ENCODE data around the gene MAP1LC3B. TPM values are rescaled to one million over a fixed set of nuclear protein-coding genes. Genes with fewer than 3 reads are reported as not detected.

The MAP1LC3B gene
- total RNA-seq, result 141 and 145 TPM in 2 replicates
- long read RNA-seq, transcript MAP1LC3B-201 (4 exons, 2,688 nt), result major isoform, 1,696 of 1,808 reads
- long read RNA-seq, partial matches to known transcripts, result 27 of 1,808 reads
- long read RNA-seq, other reads (novel, unspliced or antisense), result 83 of 1,808 reads

DNA sequence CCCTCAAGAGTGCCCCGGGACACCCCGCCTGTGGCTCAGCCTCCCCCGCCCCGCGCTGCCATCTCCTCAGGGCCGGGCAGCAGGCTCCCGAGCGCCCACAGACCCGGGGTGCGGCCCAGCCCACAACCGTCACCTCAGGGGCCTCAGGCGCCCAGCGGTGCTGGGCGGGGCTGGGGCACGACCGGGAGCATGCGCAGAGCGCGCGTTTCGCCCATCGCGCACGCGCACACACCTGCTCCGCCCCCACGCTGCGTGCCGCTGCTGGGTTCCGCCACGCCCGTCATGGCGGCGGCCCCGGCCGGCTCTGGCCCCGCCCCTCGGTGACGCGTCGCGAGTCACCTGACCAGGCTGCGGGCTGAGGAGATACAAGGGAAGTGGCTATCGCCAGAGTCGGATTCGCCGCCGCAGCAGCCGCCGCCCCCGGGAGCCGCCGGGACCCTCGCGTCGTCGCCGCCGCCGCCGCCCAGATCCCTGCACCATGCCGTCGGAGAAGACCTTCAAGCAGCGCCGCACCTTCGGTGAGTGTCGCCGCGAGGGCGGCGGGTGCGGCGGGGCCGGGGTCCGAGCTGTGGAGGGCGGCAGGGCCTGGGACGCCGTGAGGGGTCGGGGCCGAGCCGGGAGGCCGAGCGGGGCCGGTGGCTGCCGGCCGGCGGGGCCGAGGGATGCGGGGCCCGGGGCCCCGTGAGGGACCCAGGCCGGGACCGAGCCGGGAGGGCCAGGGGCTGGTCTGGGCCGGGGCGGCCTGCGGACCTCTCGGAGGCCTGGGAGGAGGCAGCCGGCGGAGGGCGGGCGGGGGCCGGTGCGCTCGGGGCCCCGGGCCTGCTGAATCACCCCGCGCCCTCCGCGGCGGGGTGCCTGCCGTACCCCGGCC is at the start of gene MAP1LC3B:
Gene MAP1LC3B (plus strand): TSS at position 387 of the 871 bp plus-strand sequence. CDS start 92 bp downstream, at position 479.
- Mint-ChIP-seq H3K4me1 (ENCODE audit: unreplicated experiment) (peaks cover 50% of the 10 kb centered on the region), H3K4me3 (ENCODE audit: unreplicated experiment) (peak within 1 kb of the TSS; percentile 90), H3K36me3 (ENCODE audit: unreplicated experiment) (no peaks in the 10 kb centered on the region), H3K9me3 (ENCODE audit: unreplicated experiment) (no peaks in the 10 kb centered on the region), H3K27me3 (ENCODE audit: unreplicated experiment) (no peaks in the 10 kb centered on the region), H3K27ac (ENCODE audit: unreplicated experiment) (peak within 1 kb of the TSS; percentile 92)
- DNase-seq (ENCODE audit: extremely low spot score, unreplicated experiment), result peak; percentile 100
- TF ChIP-seq, protein P1, sequence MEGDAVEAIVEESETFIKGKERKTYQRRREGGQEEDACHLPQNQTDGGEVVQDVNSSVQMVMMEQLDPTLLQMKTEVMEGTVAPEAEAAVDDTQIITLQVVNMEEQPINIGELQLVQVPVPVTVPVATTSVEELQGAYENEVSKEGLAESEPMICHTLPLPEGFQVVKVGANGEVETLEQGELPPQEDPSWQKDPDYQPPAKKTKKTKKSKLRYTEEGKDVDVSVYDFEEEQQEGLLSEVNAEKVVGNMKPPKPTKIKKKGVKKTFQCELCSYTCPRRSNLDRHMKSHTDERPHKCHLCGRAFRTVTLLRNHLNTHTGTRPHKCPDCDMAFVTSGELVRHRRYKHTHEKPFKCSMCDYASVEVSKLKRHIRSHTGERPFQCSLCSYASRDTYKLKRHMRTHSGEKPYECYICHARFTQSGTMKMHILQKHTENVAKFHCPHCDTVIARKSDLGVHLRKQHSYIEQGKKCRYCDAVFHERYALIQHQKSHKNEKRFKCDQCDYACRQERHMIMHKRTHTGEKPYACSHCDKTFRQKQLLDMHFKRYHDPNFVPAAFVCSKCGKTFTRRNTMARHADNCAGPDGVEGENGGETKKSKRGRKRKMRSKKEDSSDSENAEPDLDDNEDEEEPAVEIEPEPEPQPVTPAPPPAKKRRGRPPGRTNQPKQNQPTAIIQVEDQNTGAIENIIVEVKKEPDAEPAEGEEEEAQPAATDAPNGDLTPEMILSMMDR (IDR thresholded peaks at IDR 0.05), result no peak

DNA sequence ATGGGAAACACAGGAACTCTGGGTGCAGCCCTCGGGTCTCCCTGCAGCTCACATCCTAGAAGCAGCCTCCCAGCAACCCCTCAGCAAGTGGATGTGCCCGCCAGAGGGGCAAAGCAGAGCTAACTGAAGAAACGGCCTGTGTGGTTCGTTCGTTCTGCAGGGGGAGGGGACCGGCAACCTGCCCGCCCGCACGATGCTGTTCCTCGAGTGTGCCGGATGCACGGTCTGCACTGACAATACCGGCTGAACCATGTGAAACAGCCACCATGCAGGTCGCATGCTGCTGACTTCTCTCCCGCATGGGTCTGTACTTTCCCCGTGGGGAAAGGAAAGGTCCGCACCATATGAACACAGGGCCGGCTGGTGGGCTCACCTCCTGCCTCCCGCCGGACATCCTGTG is 49.6 kb upstream of the MAP1LC3B start:
- no peak overlapping the region for H3K27ac Mint-ChIP-seq (ENCODE audit: unreplicated experiment)
- H3K4me1 Mint-ChIP-seq (ENCODE audit: unreplicated experiment), result peaks cover 6% of the 10 kb centered on the region
- no peaks in the 10 kb centered on the region for H3K9me3 Mint-ChIP-seq (ENCODE audit: unreplicated experiment)
- TF ChIP-seq, protein P1 (IDR thresholded peaks at IDR 0.05), result no peak
- no peak overlapping the region for H3K4me3 Mint-ChIP-seq (ENCODE audit: unreplicated experiment)
- no peak for DNase-seq (ENCODE audit: extremely low spot score, unreplicated experiment)
- H3K27me3 Mint-ChIP-seq (ENCODE audit: unreplicated experiment), result no peaks in the 10 kb centered on the region
- peaks cover 17% of the 10 kb centered on the region for H3K36me3 Mint-ChIP-seq (ENCODE audit: unreplicated experiment)

DNA sequence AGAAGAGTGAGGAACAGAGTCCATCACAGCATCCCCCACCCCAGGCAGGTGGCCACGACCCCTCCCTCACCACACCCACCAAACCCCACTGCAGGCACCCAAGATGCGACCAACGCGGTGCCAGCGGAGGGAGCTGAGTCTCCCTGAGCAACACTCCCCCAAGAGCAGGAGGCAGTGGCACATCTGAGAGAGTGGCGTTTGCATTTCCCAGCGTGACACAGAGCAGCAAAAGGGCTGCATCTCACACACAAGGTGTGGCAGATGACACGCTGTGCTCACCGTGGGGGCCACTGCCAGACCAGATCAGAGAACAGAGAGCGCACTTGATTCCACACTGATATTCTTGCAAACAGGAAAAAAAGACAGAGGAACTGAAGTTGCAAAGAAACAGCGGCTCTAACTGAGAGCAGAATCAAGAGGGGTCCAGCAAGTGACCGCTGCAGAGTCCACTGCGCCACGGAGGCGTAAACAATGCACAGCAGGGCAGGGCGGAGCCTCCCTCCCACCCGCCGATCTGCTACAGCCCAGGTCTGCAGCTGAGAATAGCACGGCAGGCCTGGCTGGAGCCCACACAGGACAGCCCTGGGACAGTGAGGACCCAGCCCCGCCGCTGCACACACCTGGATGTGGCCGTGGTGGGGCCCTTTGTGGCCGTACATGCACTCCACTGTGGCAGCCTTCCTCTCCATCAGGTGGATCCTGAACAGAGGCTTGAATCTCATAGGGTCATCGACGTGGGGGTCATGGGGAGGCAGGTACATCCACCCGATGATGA is 49.0 kb upstream of the MAP1LC3B start:
- Mint-ChIP-seq H3K36me3 (ENCODE audit: unreplicated experiment) (peaks cover 18% of the 10 kb centered on the region), H3K4me3 (ENCODE audit: unreplicated experiment) (no peak overlapping the region), H3K27me3 (ENCODE audit: unreplicated experiment) (no peaks in the 10 kb centered on the region), H3K9me3 (ENCODE audit: unreplicated experiment) (no peaks in the 10 kb centered on the region), H3K4me1 (ENCODE audit: unreplicated experiment) (peaks cover 6% of the 10 kb centered on the region), H3K27ac (ENCODE audit: unreplicated experiment) (no peak overlapping the region)
- TF ChIP-seq, protein P1 (IDR thresholded peaks at IDR 0.05), result no peak
- no peak for DNase-seq (ENCODE audit: extremely low spot score, unreplicated experiment)

DNA sequence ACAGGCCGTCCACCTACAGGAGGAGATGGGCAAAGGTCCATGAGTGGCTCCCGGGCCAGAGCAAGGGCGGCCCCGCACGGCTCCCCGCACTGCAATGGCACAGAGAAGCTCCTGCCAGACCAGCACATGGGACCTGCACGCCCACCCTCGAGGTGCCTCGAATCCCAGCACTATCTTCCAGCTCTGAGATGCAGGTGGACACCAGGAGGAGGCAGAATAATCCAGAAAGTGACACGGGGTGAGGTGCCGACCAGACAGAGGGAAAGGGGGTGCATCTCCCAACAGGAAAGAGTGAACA is 48.4 kb upstream of the MAP1LC3B start:
- no peaks in the 10 kb centered on the region for H3K27me3 Mint-ChIP-seq (ENCODE audit: unreplicated experiment)
- TF ChIP-seq, protein P1 (IDR thresholded peaks at IDR 0.05), result no peak
- H3K4me1 Mint-ChIP-seq (ENCODE audit: unreplicated experiment), result peaks cover 6% of the 10 kb centered on the region
- H3K27ac Mint-ChIP-seq (ENCODE audit: unreplicated experiment), result no peak overlapping the region
- no peak overlapping the region for H3K4me3 Mint-ChIP-seq (ENCODE audit: unreplicated experiment)
- no peak for DNase-seq (ENCODE audit: extremely low spot score, unreplicated experiment)
- H3K9me3 Mint-ChIP-seq (ENCODE audit: unreplicated experiment), result no peaks in the 10 kb centered on the region
- peaks cover 20% of the 10 kb centered on the region for H3K36me3 Mint-ChIP-seq (ENCODE audit: unreplicated experiment)
